ENCODE measurements around the gene CSNK1G3. TPM values are rescaled to one million over a fixed set of nuclear protein-coding genes. Genes with fewer than 3 reads are reported as not detected.
A peak's percentile ranks its signal among the peaks of the same experiment; 100 is the strongest.
"Not testable (repeated sequence)": the region's sequence is repeated elsewhere in the genome, so short reads cannot be mapped to it uniquely, and the experiment has no call there.

The CSNK1G3 gene
- 39.6 and 45.8 TPM in 2 replicates for total RNA-seq

DNA sequence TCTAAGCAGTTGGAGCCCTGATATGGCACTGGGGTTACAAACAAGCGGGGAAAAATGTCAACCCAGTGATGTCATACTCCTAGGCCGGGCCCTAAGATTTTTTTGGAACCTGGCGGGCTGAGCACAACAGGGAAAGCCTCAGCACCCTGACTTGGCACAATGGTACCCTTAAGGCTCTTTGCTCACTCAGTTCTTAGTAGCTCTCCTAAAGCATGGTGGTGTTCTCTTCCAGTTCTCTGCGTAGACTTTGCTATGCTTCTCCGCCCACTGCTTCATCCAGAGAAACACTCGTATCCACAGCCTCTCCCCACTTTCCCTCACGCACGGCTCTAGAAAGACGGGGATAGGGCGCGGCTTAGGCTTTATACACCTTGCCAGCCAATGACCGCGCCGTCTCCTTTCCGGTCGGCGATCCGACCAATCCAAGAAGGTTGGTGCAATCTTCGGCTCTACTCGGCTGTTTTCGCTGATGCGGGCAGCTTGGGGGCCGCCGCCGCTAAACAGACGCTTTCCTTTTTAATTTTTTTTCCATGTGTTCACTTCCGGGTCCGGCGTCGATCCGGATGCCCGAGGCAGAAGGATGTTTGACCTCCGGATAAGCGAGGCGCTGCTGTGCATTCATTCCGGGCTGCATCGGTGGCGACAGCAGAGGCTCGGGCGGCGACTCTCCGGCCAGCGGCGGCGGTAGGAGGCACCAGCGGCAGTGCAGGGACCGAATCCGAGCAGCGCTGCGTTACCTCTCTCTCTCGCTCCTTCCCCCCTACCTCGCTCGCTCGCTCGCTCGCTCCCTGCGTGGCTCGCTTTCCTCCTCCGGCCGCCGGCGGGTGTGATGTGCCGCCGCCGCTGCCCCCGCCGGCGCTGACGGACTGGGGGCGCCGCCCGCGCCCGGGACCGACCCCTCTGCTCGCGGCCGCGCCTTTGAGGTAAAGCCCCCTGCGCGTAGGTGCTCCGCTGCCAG, at the start of gene CSNK1G3:
CSNK1G3 (plus strand) TSS at position 530 of the 958 bp plus-strand sequence. CDS start 33,487 bp downstream, outside the sequence.
- peak within 1 kb of the TSS; percentile 97 for H3K4me3 Mint-ChIP-seq
- DNase-seq (ENCODE audit: low spot score): peak; percentile 89
- intact Hi-C loops (cut with micrococcal nuclease): loop anchor here (1.0 to 10.0 kb wide), 6 partner anchors 37 to 737 kb away; partner anchors contain the start of genes CEP120 and SNX2
- peaks cover 53% of the 10 kb centered on the region for H3K4me1 Mint-ChIP-seq (ENCODE audit: low read depth)
- peaks cover 5% of the 10 kb centered on the region for H3K27me3 Mint-ChIP-seq (ENCODE audit: insufficient read depth)
- peak within 1 kb of the TSS; percentile 99 for H3K27ac Mint-ChIP-seq
- H3K9me3 Mint-ChIP-seq: no peaks in the 10 kb centered on the region
- peaks cover 16% of the 10 kb centered on the region for H3K36me3 Mint-ChIP-seq (ENCODE audit: low read depth)

- H3K36me3 Mint-ChIP-seq (ENCODE audit: low read depth); H3K27me3 Mint-ChIP-seq (ENCODE audit: insufficient read depth); intact Hi-C loops (cut with micrococcal nuclease); H3K27ac Mint-ChIP-seq; DNase-seq (ENCODE audit: low spot score); H3K4me1 Mint-ChIP-seq (ENCODE audit: low read depth); H3K4me3 Mint-ChIP-seq: not testable (repeated sequence)
- peaks cover 28% of the 10 kb centered on the region for H3K9me3 Mint-ChIP-seq
These were observed 45.1 kb upstream of the CSNK1G3 start for GRCh38 chr5:123466839-123467238.

DNA sequence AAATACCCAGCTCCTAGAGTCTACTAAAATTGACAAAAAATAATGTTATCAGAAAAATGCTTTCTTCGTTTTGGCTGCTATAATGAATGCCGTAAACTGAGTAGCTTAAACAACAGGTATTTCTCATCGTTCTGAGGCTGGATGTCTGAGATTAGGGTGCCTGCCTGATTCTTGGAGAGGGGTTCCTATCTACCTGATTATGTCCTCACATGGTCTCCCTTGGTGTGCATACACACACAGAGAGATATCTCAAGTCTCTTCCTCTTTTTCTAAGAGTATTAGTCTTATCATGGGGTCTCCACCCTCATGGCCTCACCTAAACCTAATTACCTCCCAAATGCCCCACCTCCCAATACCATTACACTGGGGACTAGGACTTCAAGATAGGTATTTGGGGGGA, 40.6 kb upstream of the CSNK1G3 start:
- intact Hi-C loops (cut with micrococcal nuclease): no loop called here
- H3K27me3 Mint-ChIP-seq (ENCODE audit: insufficient read depth): peaks cover 9% of the 10 kb centered on the region
- DNase-seq (ENCODE audit: low spot score): no peak
- H3K4me3 Mint-ChIP-seq: no peak overlapping the region
- H3K36me3 Mint-ChIP-seq (ENCODE audit: low read depth): no peaks in the 10 kb centered on the region
- H3K9me3 Mint-ChIP-seq: peaks cover 28% of the 10 kb centered on the region
- H3K27ac Mint-ChIP-seq: no peak overlapping the region
- H3K4me1 Mint-ChIP-seq (ENCODE audit: low read depth): no peaks in the 10 kb centered on the region

DNA sequence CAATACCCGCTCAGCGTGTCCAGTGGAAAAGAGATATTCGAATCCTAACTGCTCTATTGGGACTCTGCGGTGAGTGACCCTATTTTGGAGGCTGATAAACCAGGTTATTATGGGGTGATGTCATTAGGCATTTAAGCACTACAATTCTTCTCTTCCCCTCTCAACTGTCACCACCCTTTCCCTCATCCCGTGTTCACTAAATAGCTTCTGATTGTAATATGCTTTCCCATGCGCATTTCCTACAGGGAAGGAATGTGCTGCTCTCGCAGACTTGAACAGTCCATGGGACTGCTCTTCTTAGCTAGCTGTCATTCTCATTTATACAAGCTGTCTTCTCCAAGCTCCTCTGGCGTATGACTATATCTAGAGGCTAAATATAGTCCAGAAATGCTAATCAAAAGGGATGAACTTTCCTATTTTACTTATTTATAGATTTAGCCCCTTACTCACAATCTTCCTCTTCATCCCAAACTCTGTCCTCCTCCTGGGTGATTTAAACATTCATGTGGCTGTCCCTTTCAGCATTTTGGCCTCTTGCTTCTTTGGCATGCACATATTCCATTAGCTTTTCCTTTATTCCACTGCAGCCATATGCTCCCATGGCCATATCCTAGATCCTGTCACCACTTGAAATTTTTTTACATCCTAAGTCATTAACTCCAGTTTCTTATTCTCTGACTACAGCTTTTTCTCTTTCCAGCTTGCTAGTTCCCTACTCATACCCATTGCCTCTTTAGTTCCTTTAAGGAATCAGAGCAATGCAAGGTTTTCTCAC, 39.6 kb upstream of the CSNK1G3 start:
- H3K4me1 Mint-ChIP-seq (ENCODE audit: low read depth): no peaks in the 10 kb centered on the region
- peaks cover 17% of the 10 kb centered on the region for H3K27me3 Mint-ChIP-seq (ENCODE audit: insufficient read depth)
- H3K36me3 Mint-ChIP-seq (ENCODE audit: low read depth): no peaks in the 10 kb centered on the region
- intact Hi-C loops (cut with micrococcal nuclease): no loop called here
- H3K9me3 Mint-ChIP-seq: peaks cover 24% of the 10 kb centered on the region
- H3K27ac Mint-ChIP-seq: no peak overlapping the region
- no peak overlapping the region for H3K4me3 Mint-ChIP-seq
- DNase-seq (ENCODE audit: low spot score): no peak

GRCh38 chr5:123474228-123474627, 37.7 kb upstream of the CSNK1G3 start:
- peaks cover 28% of the 10 kb centered on the region for H3K27me3 Mint-ChIP-seq (ENCODE audit: insufficient read depth)
- H3K27ac Mint-ChIP-seq: no peak overlapping the region
- H3K9me3 Mint-ChIP-seq: peaks cover 12% of the 10 kb centered on the region
- H3K4me1 Mint-ChIP-seq (ENCODE audit: low read depth): no peaks in the 10 kb centered on the region
- intact Hi-C loops (cut with micrococcal nuclease): no loop called here
- no peak overlapping the region for H3K4me3 Mint-ChIP-seq
- DNase-seq (ENCODE audit: low spot score): no peak
- no peaks in the 10 kb centered on the region for H3K36me3 Mint-ChIP-seq (ENCODE audit: low read depth)

DNA sequence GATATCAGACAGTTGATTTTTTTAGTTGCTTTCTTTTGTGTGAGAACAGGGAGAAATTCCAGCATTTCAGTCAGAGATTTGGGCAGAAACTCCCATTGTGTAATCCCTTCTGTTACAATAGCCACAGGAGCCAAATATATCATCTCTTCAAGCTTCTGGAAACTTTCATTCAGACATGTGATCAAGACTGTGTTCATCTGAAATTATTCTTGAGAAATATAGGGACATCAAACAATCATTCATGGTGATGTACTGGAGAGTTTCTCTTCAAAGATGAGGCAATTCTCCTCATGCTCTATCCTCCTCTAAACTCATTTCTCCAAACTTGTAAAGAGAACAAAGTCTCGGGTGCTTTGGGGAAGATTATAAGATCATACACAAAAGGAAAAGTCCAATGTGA, 35.2 kb upstream of the CSNK1G3 start:
- Mint-ChIP-seq H3K27ac (no peak overlapping the region), H3K36me3 (ENCODE audit: low read depth) (no peaks in the 10 kb centered on the region), H3K4me1 (ENCODE audit: low read depth) (no peaks in the 10 kb centered on the region), H3K9me3 (no peaks in the 10 kb centered on the region), H3K4me3 (no peak overlapping the region), H3K27me3 (ENCODE audit: insufficient read depth) (peaks cover 34% of the 10 kb centered on the region)
- no peak for DNase-seq (ENCODE audit: low spot score)
- intact Hi-C loops (cut with micrococcal nuclease): no loop called here

DNA sequence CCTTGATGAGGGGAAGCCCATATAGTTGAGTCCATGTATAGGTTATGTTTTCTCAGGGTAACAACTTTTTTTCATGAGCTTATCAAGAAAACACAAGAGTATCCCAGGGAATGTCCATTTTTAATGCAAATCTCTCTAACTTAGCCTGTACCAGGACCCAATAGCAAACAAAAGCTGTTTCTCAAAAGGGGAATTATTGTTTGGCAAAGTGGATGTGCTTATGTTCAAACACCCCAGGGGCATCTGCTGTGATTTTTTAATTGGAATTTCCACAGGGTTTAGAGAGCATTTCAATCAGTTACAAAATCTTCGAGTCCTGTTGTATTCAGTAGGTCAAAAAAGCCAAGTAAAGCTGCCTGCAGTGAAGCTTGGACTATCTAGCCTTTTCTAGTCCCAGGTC, 33.4 kb upstream of the CSNK1G3 start:
- H3K36me3 Mint-ChIP-seq (ENCODE audit: low read depth): no peaks in the 10 kb centered on the region
- no peak for DNase-seq (ENCODE audit: low spot score)
- intact Hi-C loops (cut with micrococcal nuclease): no loop called here
- no peak overlapping the region for H3K4me3 Mint-ChIP-seq
- no peaks in the 10 kb centered on the region for H3K9me3 Mint-ChIP-seq
- peaks cover 32% of the 10 kb centered on the region for H3K27me3 Mint-ChIP-seq (ENCODE audit: insufficient read depth)
- no peak overlapping the region for H3K27ac Mint-ChIP-seq
- H3K4me1 Mint-ChIP-seq (ENCODE audit: low read depth): no peaks in the 10 kb centered on the region

DNA sequence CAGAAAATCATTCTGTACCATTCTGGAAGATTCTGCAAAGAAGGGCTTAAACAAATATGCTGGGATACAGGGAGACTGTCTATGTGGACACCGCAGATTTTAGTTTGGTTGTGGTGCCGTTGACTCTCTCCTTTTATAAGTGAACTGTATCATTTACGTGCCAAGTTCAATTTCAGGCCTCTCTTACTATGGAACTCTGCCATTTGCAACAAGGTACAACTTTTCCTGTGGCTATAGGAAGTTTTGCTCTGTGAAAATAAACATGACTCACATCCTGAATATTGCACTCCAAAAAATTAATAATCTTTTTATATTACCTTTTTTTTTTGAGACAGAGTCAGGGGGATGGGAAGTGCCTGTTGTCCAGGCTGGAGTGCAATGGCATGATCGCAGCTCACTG, 29.7 kb upstream of the CSNK1G3 start:
- Mint-ChIP-seq H3K9me3 (no peaks in the 10 kb centered on the region), H3K4me1 (ENCODE audit: low read depth) (no peaks in the 10 kb centered on the region), H3K27ac (no peak overlapping the region), H3K27me3 (ENCODE audit: insufficient read depth) (peaks cover 33% of the 10 kb centered on the region), H3K4me3 (no peak overlapping the region), H3K36me3 (ENCODE audit: low read depth) (no peaks in the 10 kb centered on the region)
- no peak for DNase-seq (ENCODE audit: low spot score)
- intact Hi-C loops (cut with micrococcal nuclease): no loop called here

DNA sequence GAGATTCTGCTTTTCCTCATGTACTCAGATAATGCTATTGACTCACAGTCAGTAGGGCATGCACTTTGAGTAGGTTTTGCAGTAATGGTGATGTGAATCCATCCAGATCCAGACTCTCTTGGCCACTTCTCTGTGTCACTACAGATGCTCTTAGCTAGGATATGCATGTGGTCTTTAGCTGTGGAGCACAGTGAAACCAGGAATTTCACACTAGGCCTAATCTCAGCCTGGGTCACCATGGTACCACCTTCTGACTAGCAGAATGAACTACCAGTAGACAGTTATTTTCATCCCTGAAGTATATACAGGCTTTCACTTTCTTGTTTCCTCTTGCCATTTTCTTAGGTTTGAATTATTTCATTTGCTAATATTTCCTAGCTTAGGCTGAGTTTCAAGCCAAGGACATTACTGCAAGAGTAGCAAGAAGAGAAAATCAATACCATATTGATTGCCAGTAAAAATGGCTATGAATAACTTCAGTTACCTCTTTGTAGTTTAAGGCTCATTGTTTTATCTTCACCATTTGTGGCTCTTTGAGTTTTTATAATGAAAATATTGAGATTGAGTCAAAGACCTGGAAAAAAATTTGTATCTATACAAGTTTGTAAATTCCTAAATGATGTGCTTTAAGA, 28.4 kb upstream of the CSNK1G3 start:
- Mint-ChIP-seq H3K4me1 (ENCODE audit: low read depth) (no peaks in the 10 kb centered on the region), H3K27ac (no peak overlapping the region), H3K27me3 (ENCODE audit: insufficient read depth) (peaks cover 27% of the 10 kb centered on the region), H3K4me3 (no peak overlapping the region), H3K9me3 (no peaks in the 10 kb centered on the region), H3K36me3 (ENCODE audit: low read depth) (no peaks in the 10 kb centered on the region)
- intact Hi-C loops (cut with micrococcal nuclease): no loop called here
- DNase-seq (ENCODE audit: low spot score): no peak

- Mint-ChIP-seq H3K36me3 (ENCODE audit: low read depth) (no peaks in the 10 kb centered on the region), H3K4me1 (ENCODE audit: low read depth) (no peaks in the 10 kb centered on the region), H3K4me3 (no peak overlapping the region), H3K27ac (no peak overlapping the region), H3K27me3 (ENCODE audit: insufficient read depth) (peaks cover 17% of the 10 kb centered on the region), H3K9me3 (no peaks in the 10 kb centered on the region)
- no peak for DNase-seq (ENCODE audit: low spot score)
- intact Hi-C loops (cut with micrococcal nuclease): no loop called here
These were observed 26.7 kb upstream of the CSNK1G3 start for GRCh38 chr5:123485275-123485674.

- Mint-ChIP-seq H3K27me3 (ENCODE audit: insufficient read depth) (peaks cover 24% of the 10 kb centered on the region), H3K4me3 (no peak overlapping the region), H3K36me3 (ENCODE audit: low read depth) (no peaks in the 10 kb centered on the region), H3K4me1 (ENCODE audit: low read depth) (no peaks in the 10 kb centered on the region), H3K9me3 (no peaks in the 10 kb centered on the region), H3K27ac (no peak overlapping the region)
- no peak for DNase-seq (ENCODE audit: low spot score)
- intact Hi-C loops (cut with micrococcal nuclease): no loop called here
These were observed 24.9 kb upstream of the CSNK1G3 start for GRCh38 chr5:123486951-123487655.

DNA sequence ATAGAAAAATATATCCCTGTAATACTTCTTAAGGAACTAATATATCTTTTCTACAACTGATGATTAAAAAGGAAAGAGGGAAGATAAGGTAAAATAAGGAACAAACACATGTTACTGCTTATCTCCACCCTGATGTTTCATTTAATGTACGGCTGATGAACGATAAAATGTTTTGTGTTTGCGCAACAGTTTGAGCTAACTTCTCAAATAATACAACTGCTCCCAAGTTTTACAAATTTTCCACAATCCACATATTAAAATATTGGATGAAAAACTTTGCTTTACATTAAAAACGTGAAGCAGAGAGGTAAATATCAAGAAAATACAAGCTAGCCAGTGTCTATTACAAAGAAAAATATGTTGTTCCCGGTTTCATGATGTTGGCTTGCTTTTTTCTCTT, 21.0 kb upstream of the CSNK1G3 start:
- Mint-ChIP-seq H3K27ac (no peak overlapping the region), H3K36me3 (ENCODE audit: low read depth) (no peaks in the 10 kb centered on the region), H3K9me3 (no peaks in the 10 kb centered on the region), H3K27me3 (ENCODE audit: insufficient read depth) (peaks cover 26% of the 10 kb centered on the region), H3K4me3 (no peak overlapping the region), H3K4me1 (ENCODE audit: low read depth) (no peaks in the 10 kb centered on the region)
- intact Hi-C loops (cut with micrococcal nuclease): no loop called here
- DNase-seq (ENCODE audit: low spot score): no peak

Measured in activated T-helper 1 cell treated with anti-CD3 and anti-CD28 coated beads, Interleukin-12 subunit alpha, Interleukin-12 subunit beta, Interleukin-2, Interleukin-4 antibody, amounts not matched to agents 30 ng/mL and 10 ng/mL and 1 ng/mL, durations not matched to agents 14 hours and 24 hours and 36 hours (primary cell).